ENCODE measurements around the gene USO1. TPM values are rescaled to one million over a fixed set of nuclear protein-coding genes. Genes with fewer than 3 reads are reported as not detected.
A peak's percentile ranks its signal among the peaks of the same experiment; 100 is the strongest.

USO1 gene
- total and polyA plus RNA-seq, 2 of the 8 experiments (the other 6 are each of a cell fraction or from before 2014, with no cell fraction given), result 57.3 to 198 TPM

DNA sequence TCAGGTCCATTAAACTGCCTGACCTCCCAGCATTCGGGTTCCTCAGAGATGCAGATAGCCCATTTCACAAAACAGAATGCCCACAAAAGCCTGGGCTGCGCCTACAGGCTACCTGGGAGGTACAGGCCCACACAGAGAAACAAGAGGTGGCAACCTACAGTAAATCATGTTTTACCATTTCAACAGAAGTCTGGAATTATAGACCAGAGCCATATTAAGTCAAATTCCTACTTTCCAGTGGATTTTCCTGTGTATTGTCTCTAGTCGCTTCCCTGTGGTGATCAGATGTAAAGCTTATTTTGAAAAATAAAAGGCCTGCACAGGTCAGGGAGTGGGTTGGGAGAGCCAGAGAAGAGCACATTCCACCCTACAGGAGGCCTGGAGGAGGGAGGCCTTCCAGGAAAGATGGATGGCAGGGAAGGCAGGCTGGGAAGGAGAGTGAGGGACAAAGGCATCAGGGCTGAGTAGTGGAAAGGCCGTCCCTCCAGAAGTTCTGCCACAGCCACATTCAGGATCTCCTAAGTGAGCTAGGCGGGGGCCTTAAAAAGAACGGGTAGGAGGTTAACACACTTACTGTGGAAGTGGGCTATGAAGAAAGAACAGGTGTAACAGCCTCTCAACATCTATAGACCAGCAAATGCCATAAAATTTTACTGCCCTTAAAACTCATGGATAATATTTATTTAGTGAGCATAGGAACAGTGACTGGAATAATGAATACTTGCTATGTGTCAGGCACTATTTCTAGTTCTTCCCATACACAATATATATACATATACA lies 19.0 kb upstream of the USO1 start (continued):
- TF ChIP-seq CHD2 (IDR thresholded peaks at IDR 0.05; ENCODE audit: low read length) (0 out of 2 replicates have a peak, but pooled peaks have one; percentile 26), KDM1A (IDR thresholded peaks at IDR 0.05; ENCODE audit: borderline replicate concordance, low read length) (no peak; the same call in 1 of the 2 replicates), TAF7 (optimal IDR thresholded peaks at IDR 0.05; ENCODE audit: borderline replicate concordance, low read depth, low read length) (no peak), ASH2L (IDR thresholded peaks at IDR 0.05; ENCODE audit: low read length) (peak; percentile 67), JUN (IDR thresholded peaks at IDR 0.05; ENCODE audit: low read depth, low read length) (no peak), NANOG (IDR thresholded peaks at IDR 0.05; ENCODE audit: insufficient read depth, low read depth, low read length, poor library complexity, severe bottlenecking) (peak; percentile 75), RAD21 (IDR thresholded peaks at IDR 0.05 in 1 of 2, conservative IDR thresholded peaks at IDR 0.05 in 1 of 2; ENCODE audit: low read depth in 2 of 2, low read length in 2 of 2) (peak; percentile 12 to 16; a peak in 2 of 4 replicates), POU5F1 (IDR thresholded peaks at IDR 0.05; ENCODE audit: low read depth, low read length) (no peak), CTBP2 (IDR thresholded peaks at IDR 0.05; ENCODE audit: borderline replicate concordance, insufficient read depth, insufficient read length, low read length) (peak; percentile 79)
- TF ChIP-seq, protein P1, sequence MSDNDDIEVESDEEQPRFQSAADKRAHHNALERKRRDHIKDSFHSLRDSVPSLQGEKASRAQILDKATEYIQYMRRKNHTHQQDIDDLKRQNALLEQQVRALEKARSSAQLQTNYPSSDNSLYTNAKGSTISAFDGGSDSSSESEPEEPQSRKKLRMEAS (IDR thresholded peaks at IDR 0.05), result 0 out of 2 replicates have a peak, but pooled peaks have one; percentile 4
- TF ChIP-seq, protein P2, sequence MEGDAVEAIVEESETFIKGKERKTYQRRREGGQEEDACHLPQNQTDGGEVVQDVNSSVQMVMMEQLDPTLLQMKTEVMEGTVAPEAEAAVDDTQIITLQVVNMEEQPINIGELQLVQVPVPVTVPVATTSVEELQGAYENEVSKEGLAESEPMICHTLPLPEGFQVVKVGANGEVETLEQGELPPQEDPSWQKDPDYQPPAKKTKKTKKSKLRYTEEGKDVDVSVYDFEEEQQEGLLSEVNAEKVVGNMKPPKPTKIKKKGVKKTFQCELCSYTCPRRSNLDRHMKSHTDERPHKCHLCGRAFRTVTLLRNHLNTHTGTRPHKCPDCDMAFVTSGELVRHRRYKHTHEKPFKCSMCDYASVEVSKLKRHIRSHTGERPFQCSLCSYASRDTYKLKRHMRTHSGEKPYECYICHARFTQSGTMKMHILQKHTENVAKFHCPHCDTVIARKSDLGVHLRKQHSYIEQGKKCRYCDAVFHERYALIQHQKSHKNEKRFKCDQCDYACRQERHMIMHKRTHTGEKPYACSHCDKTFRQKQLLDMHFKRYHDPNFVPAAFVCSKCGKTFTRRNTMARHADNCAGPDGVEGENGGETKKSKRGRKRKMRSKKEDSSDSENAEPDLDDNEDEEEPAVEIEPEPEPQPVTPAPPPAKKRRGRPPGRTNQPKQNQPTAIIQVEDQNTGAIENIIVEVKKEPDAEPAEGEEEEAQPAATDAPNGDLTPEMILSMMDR (IDR thresholded peaks at IDR 0.05; ENCODE audit: control extremely low read depth in 1 of 3, insufficient read depth in 1 of 3, low read depth in 1 of 3, low read length in 3 of 3), result peak in 2 of 3 experiments; percentile 26 to 32; a peak in 2 of 4 replicates
